Prostate gland (tissue), 2 donors: ENCODE results near the gene MVB12B. TPM values are rescaled to one million over a fixed set of nuclear protein-coding genes. Genes with fewer than 3 reads are reported as not detected.

Experiments
- DNase-seq: peaks from one replicate; pipeline ENCODE4 v3.0.0-alpha.2; 2019; ENCODE audit warnings: low spot score
- H3K27ac ChIP-seq, 2 donors: fragments of 200-600 bp; sonication (generic); 2 replicates each; pipeline ENCODE4 v1.5.1; 2017 to 2019
- H3K27me3 ChIP-seq: fragments of 200-600 bp; sonication (generic); replicated peaks from 2 replicates; pipeline ENCODE4 v1.5.1; 2019; ENCODE audit not compliant: insufficient read depth
- H3K36me3 ChIP-seq, 2 donors: fragments of 200-600 bp; sonication (generic); 1 replicate in 1 of 2; 2 replicates in 1 of 2; pipeline versions ENCODE4 v1.5.1 to v1.8.1; 2017 to 2019
- H3K4me1 ChIP-seq: fragments of 200-600 bp; sonication (generic); replicated peaks from 2 replicates; pipeline ENCODE4 v1.5.1; 2019
- H3K4me3 ChIP-seq, 2 donors: fragments of 200-600 bp; sonication (generic); 2 replicates each; pipeline ENCODE4 v1.5.1; 2017 to 2019
- H3K9me3 ChIP-seq: fragments of 200-600 bp; sonication (generic); 2 replicates; pipeline ENCODE4 v1.5.1; 2017
- CTCF ChIP-seq, 4 experiments: fragments of 200-600 bp in 2 of 4; fragments of 450-650 bp in 2 of 4; sonication (generic) in 2 of 4; IDR thresholded peaks; 1 replicate in 3 of 4; 2 replicates in 1 of 4; pipeline ENCODE4 v1.5.1; 2016 to 2019; ENCODE audit warnings: antibody characterized with exemption in 4 of 4, mild to moderate bottlenecking in 2 of 4, moderate library complexity in 2 of 4
- POLR2A ChIP-seq: fragments of 450-650 bp; IDR thresholded peaks from one replicate; pipeline ENCODE4 v1.6.1; 2016; ENCODE audit warnings: antibody characterized with exemption, mild to moderate bottlenecking
- POLR2AphosphoS5 ChIP-seq: sonication (generic); formaldehyde crosslinking; IDR thresholded peaks from one replicate; pipeline ENCODE4 v1.6.1; 2017; ENCODE audit warnings: antibody characterized with exemption
- WGBS: methylation state at CpG from one replicate; pipeline ENCODE4 v1.1.5; 2018; 5-methylcytosine and 5-hydroxymethylcytosine counted together
- intact Hi-C: fragments of 100-400 bp; cut with DNase I; formaldehyde crosslinking; loops from one replicate; pipeline ENCODE4 v1.14.2; 2022
- total RNA-seq, 2 donors: library from RNA; depleted of rRNA; stranded (reverse); fragments of >200 nt; gene quantifications; one replicate each; pipeline ENCODE4 v1.1.0, GENCODE V29; 2016

Gene MVB12B
- total RNA-seq, 2 donors from 2014 or later = 17.3 to 28.4 TPM

GRCh38 chr9:126543490-126543889 is 216.9 kb downstream of the MVB12B start:
- TF ChIP-seq POLR2AphosphoS5 = no peak
- no peak for TF ChIP-seq POLR2A
- no peak for TF ChIP-seq CTCF (IDR thresholded peaks at IDR 0.05)
- Histone ChIP-seq H3K36me3 (no peaks in the 10 kb centered on the region), H3K27ac (no peak overlapping the region), H3K4me1 (no peaks in the 10 kb centered on the region), H3K4me3 (no peak overlapping the region), H3K27me3 (no peaks in the 10 kb centered on the region), H3K9me3 (no peaks in the 10 kb centered on the region)
- intact Hi-C loops = no loop called here
- DNase-seq = no peak
- 98% methylated on average over 3 of the region's 3 CpGs for WGBS

- no peak for DNase-seq
- Histone ChIP-seq H3K36me3 (no peaks in the 10 kb centered on the region), H3K27me3 (no peaks in the 10 kb centered on the region), H3K4me3 (no peak overlapping the region), H3K4me1 (no peaks in the 10 kb centered on the region), H3K9me3 (no peaks in the 10 kb centered on the region), H3K27ac (no peak overlapping the region)
- 84% methylated on average over 7 of the region's 7 CpGs for WGBS
- intact Hi-C loops = no loop called here
- TF ChIP-seq CTCF (IDR thresholded peaks at IDR 0.05) (no peak), POLR2AphosphoS5 (no peak), POLR2A (no peak)
Measured at GRCh38 chr9:126545106-126545505, 218.5 kb downstream of the MVB12B start.

- intact Hi-C loops = no loop called here
- H3K4me3 ChIP-seq = no peak overlapping the region
- TF ChIP-seq CTCF (IDR thresholded peaks at IDR 0.05) (no peak), POLR2A (no peak), POLR2AphosphoS5 (no peak)
- DNase-seq = no peak
- no peaks in the 10 kb centered on the region for H3K27me3 ChIP-seq
- H3K4me1 ChIP-seq = no peaks in the 10 kb centered on the region
- no peaks in the 10 kb centered on the region for H3K9me3 ChIP-seq
- H3K27ac ChIP-seq = no peak overlapping the region
- H3K36me3 ChIP-seq = no peaks in the 10 kb centered on the region
- WGBS = 84% methylated on average over 7 of the region's 7 CpGs
Measured at GRCh38 chr9:126546036-126546435, 219.4 kb downstream of the MVB12B start.

- Histone ChIP-seq H3K9me3 (no peaks in the 10 kb centered on the region), H3K4me3 (no peak overlapping the region), H3K27me3 (no peaks in the 10 kb centered on the region), H3K4me1 (no peaks in the 10 kb centered on the region), H3K36me3 (no peaks in the 10 kb centered on the region), H3K27ac (no peak overlapping the region)
- DNase-seq = no peak
- WGBS = 86% methylated on average over 7 of the region's 7 CpGs
- TF ChIP-seq CTCF (IDR thresholded peaks at IDR 0.05) (no peak), POLR2AphosphoS5 (no peak), POLR2A (no peak)
- intact Hi-C loops = no loop called here
Measured at GRCh38 chr9:126548312-126548711, 221.7 kb downstream of the MVB12B start.

- H3K9me3 ChIP-seq = no peaks in the 10 kb centered on the region
- H3K4me1 ChIP-seq = no peaks in the 10 kb centered on the region
- WGBS = 49% methylated on average over 14 of the region's 21 CpGs
- no peak overlapping the region for H3K27ac ChIP-seq
- DNase-seq = no peak
- intact Hi-C loops = no loop called here
- H3K27me3 ChIP-seq = no peaks in the 10 kb centered on the region
- no peaks in the 10 kb centered on the region for H3K36me3 ChIP-seq
- no peak overlapping the region for H3K4me3 ChIP-seq
- no peak for TF ChIP-seq POLR2A
- no peak for TF ChIP-seq POLR2AphosphoS5
- TF ChIP-seq CTCF (IDR thresholded peaks at IDR 0.05) = no peak
Measured at GRCh38 chr9:126549246-126550006, 222.8 kb downstream of the MVB12B start.
